Loucy (cell line): Measurements from ENCODE around the gene RAB15.

Experiments
- H2AFZ ChIP-seq: fragments of 200-600 bp; sonication (generic); 2 replicates; pipeline ENCODE4 v1.6.0; 2016; ENCODE audit warnings: antibody characterized with exemption, mild to moderate bottlenecking, low read length, moderate library complexity
- H3F3A ChIP-seq: fragments of 200-600 bp; 2 replicates; pipeline ENCODE4 v1.6.0; 2016; ENCODE audit warnings: antibody characterized with exemption, low read depth, mild to moderate bottlenecking
- H3K27me3 ChIP-seq: fragments of 200-600 bp; sonication (generic); 2 replicates; pipeline ENCODE4 v1.6.1; 2014; ENCODE audit warnings: low read length, mild to moderate bottlenecking; ENCODE audit not compliant: insufficient read depth, poor library complexity, severe bottlenecking
- H3K36me3 ChIP-seq: fragments of 200-600 bp; sonication (generic); 2 replicates; pipeline ENCODE4 v1.6.1; 2016; ENCODE audit warnings: low read length; ENCODE audit not compliant: insufficient read depth
- H3K4me1 ChIP-seq: fragments of 200-600 bp; sonication (generic); 2 replicates; pipeline ENCODE4 v1.5.1; 2014; ENCODE audit warnings: low read length, mild to moderate bottlenecking; ENCODE audit not compliant: insufficient read depth, poor library complexity, severe bottlenecking
- H3K4me2 ChIP-seq: fragments of 200-600 bp; sonication (generic); 2 replicates; pipeline ENCODE4 v1.6.0; 2014; ENCODE audit warnings: antibody characterized with exemption, low read length, low read depth, mild to moderate bottlenecking; ENCODE audit not compliant: poor library complexity, severe bottlenecking
- H3K4me3 ChIP-seq: fragments of 200-600 bp; sonication (generic); 2 replicates; pipeline ENCODE4 v1.5.1; 2014; ENCODE audit warnings: low read length, mild to moderate bottlenecking, mixed read lengths; ENCODE audit not compliant: poor library complexity, severe bottlenecking
- H3K79me2 ChIP-seq: fragments of 200-600 bp; sonication (generic); 2 replicates; pipeline ENCODE4 v1.6.1; 2014; ENCODE audit warnings: low read length; ENCODE audit not compliant: insufficient read depth
- H3K9ac ChIP-seq: fragments of 200-600 bp; sonication (generic); 2 replicates; pipeline ENCODE4 v1.6.0; 2014; ENCODE audit warnings: mild to moderate bottlenecking, low read depth, low read length, moderate library complexity; ENCODE audit not compliant: poor library complexity, severe bottlenecking
- H3K9me2 ChIP-seq: fragments of 200-600 bp; sonication (generic); replicated peaks from 2 replicates; pipeline ENCODE4 v1.6.1; 2016; ENCODE audit warnings: low read depth, low read length, mixed read lengths
- H3K9me3 ChIP-seq: fragments of 200-600 bp; sonication (generic); 2 replicates; pipeline ENCODE4 v1.6.1; 2014; ENCODE audit warnings: mild to moderate bottlenecking, antibody characterized with exemption, low read length, low read depth; ENCODE audit not compliant: insufficient read depth
- H4K20me1 ChIP-seq: fragments of 200-600 bp; sonication (generic); 2 replicates; pipeline ENCODE4 v1.6.0; 2014; ENCODE audit warnings: antibody characterized with exemption, low read length, mild to moderate bottlenecking; ENCODE audit not compliant: insufficient read depth, poor library complexity, severe bottlenecking
- CTCF ChIP-seq: fragments of 200-600 bp; sonication (generic); conservative IDR thresholded peaks from 2 replicates; pipeline ENCODE4 v1.5.1; 2014; ENCODE audit warnings: mild to moderate bottlenecking, antibody characterized with exemption, low read length
- EZH2phosphoT487 ChIP-seq: fragments of 200-600 bp; IDR thresholded peaks from 2 replicates; pipeline ENCODE4 v1.6.1; 2018; ENCODE audit warnings: antibody characterized with exemption, mild to moderate bottlenecking, moderate library complexity, borderline replicate concordance

Gene RAB15

DNA sequence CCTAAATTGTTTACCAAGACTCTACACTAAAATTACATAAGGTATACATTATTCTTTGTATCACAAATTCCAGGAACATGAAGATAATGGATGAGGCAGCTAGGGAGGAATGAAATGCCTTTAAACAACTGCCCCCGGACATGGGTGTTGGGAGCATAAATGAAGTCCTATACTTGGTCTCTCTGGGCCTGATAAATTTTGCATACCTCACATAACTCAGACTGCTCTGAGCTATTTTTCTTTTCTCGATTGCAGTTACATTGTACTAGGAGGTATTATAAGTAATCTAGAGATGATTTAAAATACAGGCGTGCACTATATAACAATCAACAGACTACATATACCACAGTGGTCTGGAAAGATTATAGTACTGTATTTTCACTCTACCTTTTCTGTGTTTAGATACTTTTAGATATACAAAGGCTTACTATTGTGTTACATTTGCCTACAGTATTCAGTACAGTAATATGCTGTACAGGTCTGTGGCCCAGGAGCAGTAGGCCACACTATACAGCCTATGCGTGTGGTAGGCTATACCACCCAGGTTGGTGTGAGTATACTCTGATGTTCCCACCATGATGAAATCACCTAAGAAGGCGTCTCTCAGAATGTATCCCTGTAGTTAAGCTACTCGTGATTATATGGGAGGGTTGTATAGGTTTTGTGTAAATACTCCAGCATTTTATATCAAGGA lies 28.9 kb upstream of the RAB15 start:
- peaks cover 22% of the 10 kb centered on the region for H3K4me1 ChIP-seq
- no peak overlapping the region for H2AFZ ChIP-seq
- peaks cover 15% of the 10 kb centered on the region for H4K20me1 ChIP-seq
- no peak for TF ChIP-seq EZH2phosphoT487
- TF ChIP-seq CTCF = no peak
- peaks cover 79% of the 10 kb centered on the region for H3K79me2 ChIP-seq
- H3K9me2 ChIP-seq = no peaks in the 10 kb centered on the region
- no peaks in the 10 kb centered on the region for H3K9me3 ChIP-seq
- peaks cover 19% of the 10 kb centered on the region; the same call in 1 of the 2 replicates for H3K36me3 ChIP-seq
- no peaks in the 10 kb centered on the region for H3K27me3 ChIP-seq
- H3F3A ChIP-seq = no peaks in the 10 kb centered on the region
- no peak overlapping the region for H3K4me3 ChIP-seq
- H3K4me2 ChIP-seq = no peak overlapping the region
- no peak overlapping the region for H3K9ac ChIP-seq

GRCh38 chr14:64998455-64998931 lies 26.4 kb upstream of the RAB15 start:
- Histone ChIP-seq H3K27me3 (no peaks in the 10 kb centered on the region), H3K9ac (no peak overlapping the region), H3K4me3 (no peak overlapping the region), H3K9me2 (no peaks in the 10 kb centered on the region), H3K4me2 (no peak overlapping the region), H3K36me3 (no peaks in the 10 kb centered on the region), H3K9me3 (no peaks in the 10 kb centered on the region), H3K4me1 (peaks cover 24% of the 10 kb centered on the region), H2AFZ (no peak overlapping the region), H3K79me2 (peaks cover 96% of the 10 kb centered on the region), H3F3A (no peaks in the 10 kb centered on the region), H4K20me1 (peaks cover 15% of the 10 kb centered on the region)
- TF ChIP-seq EZH2phosphoT487 (no peak), CTCF (no peak)

DNA sequence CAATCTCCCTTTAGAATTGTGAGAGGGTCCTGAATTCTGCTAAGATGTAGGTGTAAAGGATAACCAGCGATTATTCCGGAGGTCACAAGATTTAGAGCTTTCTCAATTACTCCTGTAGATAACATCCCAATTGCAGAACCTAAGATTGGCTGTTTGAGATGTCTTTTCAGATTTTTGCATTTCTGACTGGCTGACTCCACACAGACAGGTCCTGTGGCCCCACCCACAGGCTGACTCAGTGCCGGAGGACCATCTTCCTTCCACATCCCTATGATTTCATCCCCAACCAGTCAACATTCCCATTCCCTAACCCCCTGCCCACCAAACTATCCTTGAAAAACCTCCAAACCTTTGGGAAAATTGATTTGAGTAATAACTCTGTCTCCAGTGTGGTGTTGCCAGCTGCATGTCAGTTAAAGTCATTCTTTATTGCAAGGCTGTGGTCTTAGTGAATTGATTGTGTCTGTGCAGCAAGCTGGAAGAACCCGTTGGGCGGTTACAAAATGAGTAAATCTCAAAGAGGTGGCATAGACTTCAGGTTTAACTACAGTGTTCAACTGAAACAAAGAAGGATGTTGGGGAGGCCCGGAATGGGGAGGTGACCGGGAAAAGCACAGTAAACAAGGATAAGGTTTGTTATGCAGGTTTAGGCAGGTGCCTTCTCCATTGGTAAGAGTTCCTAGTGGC lies 25.1 kb upstream of the RAB15 start:
- no peak overlapping the region for H3K4me3 ChIP-seq
- peaks cover 98% of the 10 kb centered on the region for H3K79me2 ChIP-seq
- no peaks in the 10 kb centered on the region for H3K9me3 ChIP-seq
- TF ChIP-seq EZH2phosphoT487 (no peak), CTCF (no peak)
- H3K9ac ChIP-seq = no peak overlapping the region
- H3K4me2 ChIP-seq = peak overlapping the region; percentile 29
- H4K20me1 ChIP-seq = peaks cover 23% of the 10 kb centered on the region
- H3K9me2 ChIP-seq = no peaks in the 10 kb centered on the region
- H2AFZ ChIP-seq = no peak overlapping the region
- H3K27me3 ChIP-seq = no peaks in the 10 kb centered on the region
- no peaks in the 10 kb centered on the region for H3K36me3 ChIP-seq
- H3K4me1 ChIP-seq = peaks cover 31% of the 10 kb centered on the region
- no peaks in the 10 kb centered on the region for H3F3A ChIP-seq
